ENCODE data around the gene STRN3.
"Not testable (repeated sequence)": the region's sequence is repeated elsewhere in the genome, so short reads cannot be mapped to it uniquely, and the experiment has no call there.

The STRN3 gene

GRCh38 chr14:30972882-30973582 lies 53.1 kb downstream of the STRN3 start:
- no peak overlapping the region for H3K4me3 ChIP-seq (ENCODE audit: control insufficient read depth, low read depth, low read length)
- no peak for TF ChIP-seq CTCF (conservative IDR thresholded peaks at IDR 0.05; ENCODE audit: control insufficient read depth, insufficient read depth, low read depth, low read length)
- no peak for DNase-seq (ENCODE audit: low read depth)

GRCh38 chr14:30972036-30972732 lies 54.0 kb downstream of the STRN3 start:
- H3K4me3 ChIP-seq (ENCODE audit: control insufficient read depth, low read depth, low read length); DNase-seq (ENCODE audit: low read depth): not testable (repeated sequence)

- no peak overlapping the region for H3K4me3 ChIP-seq (ENCODE audit: control insufficient read depth, low read depth, low read length)
- DNase-seq (ENCODE audit: low read depth), result no peak
- TF ChIP-seq CTCF (conservative IDR thresholded peaks at IDR 0.05; ENCODE audit: control insufficient read depth, insufficient read depth, low read depth, low read length), result no peak
Observed at GRCh38 chr14:30971586-30971985, 54.6 kb downstream of the STRN3 start.

- not testable (repeated sequence) for DNase-seq (ENCODE audit: low read depth); H3K4me3 ChIP-seq (ENCODE audit: control insufficient read depth, low read depth, low read length)
Observed at GRCh38 chr14:30969796-30970195, 56.4 kb downstream of the STRN3 start.

- not testable (repeated sequence) for DNase-seq (ENCODE audit: low read depth); H3K4me3 ChIP-seq (ENCODE audit: control insufficient read depth, low read depth, low read length)
Observed at GRCh38 chr14:30967364-30968098, 58.6 kb downstream of the STRN3 start.

- no peak for TF ChIP-seq CTCF (conservative IDR thresholded peaks at IDR 0.05; ENCODE audit: control insufficient read depth, insufficient read depth, low read depth, low read length)
- DNase-seq (ENCODE audit: low read depth), result no peak
- no peak overlapping the region for H3K4me3 ChIP-seq (ENCODE audit: control insufficient read depth, low read depth, low read length)
Observed at GRCh38 chr14:30966415-30967363, 59.5 kb downstream of the STRN3 start.

GRCh38 chr14:30965861-30966260 lies 60.3 kb downstream of the STRN3 start:
- not testable (repeated sequence) for DNase-seq (ENCODE audit: low read depth); H3K4me3 ChIP-seq (ENCODE audit: control insufficient read depth, low read depth, low read length)

- not testable (repeated sequence) for H3K4me3 ChIP-seq (ENCODE audit: control insufficient read depth, low read depth, low read length); DNase-seq (ENCODE audit: low read depth)
Observed at GRCh38 chr14:30962537-30962936, 63.6 kb downstream of the STRN3 start.

GRCh38 chr14:30961330-30961729 lies 64.8 kb downstream of the STRN3 start:
- no peak for TF ChIP-seq CTCF (conservative IDR thresholded peaks at IDR 0.05; ENCODE audit: control insufficient read depth, insufficient read depth, low read depth, low read length)
- DNase-seq (ENCODE audit: low read depth), result no peak
- H3K4me3 ChIP-seq (ENCODE audit: control insufficient read depth, low read depth, low read length), result no peak overlapping the region

Measured in fibroblast of mammary gland (primary cell).